ENCODE data around the gene FMR1.

The FMR1 gene

DNA sequence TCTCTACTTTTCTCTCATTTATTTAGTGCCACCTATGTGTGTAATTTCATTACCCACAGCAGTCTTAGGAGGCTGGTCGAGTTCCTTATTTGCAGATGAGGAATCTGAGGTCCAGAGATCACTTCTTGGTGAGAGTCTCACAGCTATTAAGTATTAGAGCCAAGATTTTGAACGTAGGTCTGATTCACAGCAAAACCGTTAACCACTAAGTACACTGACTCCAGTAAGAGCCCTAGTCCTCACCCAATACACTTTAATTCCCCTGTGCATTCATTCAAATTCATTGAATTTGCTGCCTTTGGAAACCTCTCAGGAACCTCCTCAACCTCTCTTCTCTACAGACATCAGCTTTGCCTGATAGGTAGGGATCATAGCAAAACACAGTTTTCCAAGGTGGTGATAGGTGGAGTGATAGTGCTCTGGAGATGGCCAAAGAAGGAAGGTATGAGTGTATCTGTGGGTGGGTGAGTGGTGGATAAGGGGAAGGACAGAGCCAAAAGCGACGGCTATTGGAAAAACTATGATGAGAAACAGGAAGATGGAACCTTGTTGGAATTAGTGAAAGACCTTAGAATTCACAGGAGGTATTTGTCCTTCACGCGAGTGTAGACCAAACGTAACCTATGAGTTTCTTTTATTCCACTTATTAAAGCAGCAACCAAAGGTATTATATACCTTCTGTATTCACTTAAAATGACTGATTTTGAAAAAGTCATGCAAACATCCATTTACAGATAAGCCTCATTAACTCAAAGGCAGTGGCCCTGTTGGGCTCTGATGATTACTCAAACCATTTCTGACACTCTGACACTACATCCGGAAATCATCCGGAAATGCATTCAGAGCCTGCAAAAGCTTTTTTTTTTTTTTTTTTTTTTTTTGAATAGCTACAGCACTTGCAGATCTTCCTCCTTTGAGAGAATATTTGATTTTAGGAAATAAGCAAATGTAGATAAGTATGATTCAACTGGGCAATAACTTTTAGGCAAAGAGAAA lies 6.3 kb downstream of the FMR1 start:
- no peak for DNase-seq

GRCh38 chrX:147920161-147920666 lies 8.5 kb downstream of the FMR1 start:
- DNase-seq: no peak

DNA sequence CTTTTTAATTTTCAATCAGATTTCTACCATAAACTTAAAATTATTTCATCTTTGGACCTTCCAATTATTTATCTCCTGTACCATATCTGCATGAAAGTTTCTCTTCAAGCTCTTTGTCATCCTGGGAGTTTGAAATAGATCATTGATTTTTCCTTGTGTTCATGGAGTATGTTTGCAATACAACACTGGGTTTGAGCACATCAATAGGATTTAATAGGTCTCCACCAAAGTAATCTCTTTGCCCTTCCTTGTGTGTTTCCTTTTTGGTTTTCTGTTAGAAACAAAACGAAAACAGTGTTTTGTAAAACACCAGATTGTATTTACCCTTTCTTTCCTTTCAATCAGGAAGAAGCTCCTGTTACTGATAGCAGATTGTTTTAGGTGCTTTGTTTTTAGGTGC lies 11.9 kb downstream of the FMR1 start:
- DNase-seq: no peak

GRCh38 chrX:147927256-147927655 lies 15.5 kb downstream of the FMR1 start:
- DNase-seq: no peak

- DNase-seq: no peak
These were observed 22.1 kb downstream of the FMR1 start for GRCh38 chrX:147933815-147934214.

DNA sequence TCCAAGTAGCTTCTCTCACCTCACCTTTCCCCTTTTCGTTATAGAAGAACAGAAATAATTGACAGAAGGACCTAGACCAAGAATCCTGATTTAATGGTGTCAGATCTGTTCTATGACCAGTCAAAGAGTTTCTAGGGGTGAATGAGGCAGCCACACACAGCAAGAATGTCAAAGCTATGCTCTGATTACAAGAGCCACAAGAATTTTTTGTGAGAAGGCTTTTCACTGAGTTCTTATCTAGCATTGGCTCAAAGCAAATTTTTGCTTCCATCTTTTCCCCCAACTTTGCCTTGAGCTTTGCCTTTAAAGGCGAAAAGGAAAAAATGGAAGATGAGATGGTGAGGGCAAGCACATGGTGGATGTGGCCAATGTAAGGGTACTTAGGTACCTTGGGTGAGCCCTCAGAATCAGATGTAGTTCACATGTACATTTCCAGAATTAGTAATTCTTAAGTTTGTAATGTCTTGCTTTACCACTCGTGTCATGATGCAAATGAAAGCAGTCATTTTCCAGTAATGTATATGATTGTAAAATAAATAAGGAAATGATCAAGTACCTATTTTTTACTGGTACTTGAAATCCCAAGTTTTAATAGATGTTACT lies 23.5 kb downstream of the FMR1 start:
- DNase-seq: no peak

- no peak for DNase-seq
These were observed 33.6 kb downstream of the FMR1 start for GRCh38 chrX:147945286-147945685.

- no peak for DNase-seq
These were observed 36.8 kb downstream of the FMR1 start for GRCh38 chrX:147948531-147948930.

DNA sequence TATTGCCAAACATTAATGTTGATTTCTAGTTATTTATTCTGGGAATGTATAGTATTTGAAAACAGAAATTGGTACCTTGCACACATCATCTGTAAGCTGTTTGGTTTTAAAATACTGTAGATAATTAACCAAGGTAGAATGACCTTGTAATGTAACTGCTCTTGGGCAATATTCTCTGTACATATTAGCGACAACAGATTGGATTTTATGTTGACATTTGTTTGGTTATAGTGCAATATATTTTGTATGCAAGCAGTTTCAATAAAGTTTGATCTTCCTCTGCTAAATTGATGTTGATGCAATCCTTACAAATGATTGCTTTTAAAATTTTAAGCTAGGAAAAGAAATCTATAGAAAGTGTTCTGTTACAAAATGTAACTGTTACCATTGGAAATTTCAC lies 38.6 kb downstream of the FMR1 start:
- DNase-seq: no peak

- DNase-seq: no peak
These were observed 42.3 kb downstream of the FMR1 start for GRCh38 chrX:147953976-147954375.

DNA sequence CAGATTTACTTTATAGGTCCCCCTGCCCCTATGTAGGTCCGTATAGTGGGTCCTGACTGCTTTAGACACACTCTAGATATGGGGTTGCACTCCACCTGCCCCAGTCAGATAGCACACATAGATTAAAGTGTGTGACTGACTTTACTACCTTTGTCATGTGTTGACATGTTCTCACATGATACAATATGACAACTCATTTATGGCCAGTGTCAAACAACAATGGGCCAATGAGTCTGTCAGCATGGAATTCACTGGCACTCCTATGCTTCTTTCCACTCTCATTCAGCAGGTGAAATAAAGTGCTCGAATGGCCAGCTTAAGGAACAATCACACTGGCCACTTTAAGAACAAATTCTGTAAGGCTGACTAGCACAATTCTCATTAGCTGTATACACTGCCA lies 45.6 kb downstream of the FMR1 start:
- DNase-seq: no peak

DNA sequence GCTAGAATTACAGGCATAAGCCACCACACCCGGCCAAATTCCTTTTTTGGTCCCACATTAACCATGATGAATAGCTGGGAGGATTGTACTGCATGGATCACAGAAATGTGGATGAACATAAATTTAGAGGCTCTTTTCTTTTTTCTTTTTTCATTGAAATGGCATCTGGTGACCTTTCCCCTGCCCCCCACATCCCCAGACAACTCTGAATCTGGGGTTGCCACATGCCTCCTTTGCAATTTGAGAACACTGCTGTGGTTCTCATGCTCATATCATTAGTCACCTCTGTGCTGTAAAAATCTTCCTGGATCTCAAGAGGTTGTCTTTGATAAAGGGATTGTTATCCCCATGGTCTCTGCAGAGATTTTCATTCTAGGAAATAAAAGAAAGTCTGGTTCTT lies 46.6 kb downstream of the FMR1 start:
- DNase-seq: no peak

DNA sequence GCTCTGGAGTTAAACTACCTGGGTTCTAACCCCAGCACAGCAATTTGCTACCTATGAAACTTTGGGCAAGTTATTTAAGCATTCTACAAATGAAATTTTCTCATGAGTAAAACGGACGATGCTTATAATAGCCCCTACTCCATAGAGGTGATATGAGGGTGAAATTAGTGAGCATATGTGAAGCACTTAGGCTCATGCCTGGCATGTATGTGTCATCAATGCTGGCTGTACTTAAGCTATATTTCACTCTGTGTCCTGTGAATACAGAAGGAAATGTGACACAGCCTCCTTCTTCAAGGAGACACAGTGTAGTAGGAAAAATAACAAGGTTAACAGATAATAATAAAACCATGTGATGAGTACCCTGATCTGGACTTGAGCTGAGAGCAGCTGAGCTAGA lies 49.0 kb downstream of the FMR1 start:
- DNase-seq: no peak

GRCh38 chrX:147962476-147962875 lies 50.8 kb downstream of the FMR1 start:
- DNase-seq: no peak

DNA sequence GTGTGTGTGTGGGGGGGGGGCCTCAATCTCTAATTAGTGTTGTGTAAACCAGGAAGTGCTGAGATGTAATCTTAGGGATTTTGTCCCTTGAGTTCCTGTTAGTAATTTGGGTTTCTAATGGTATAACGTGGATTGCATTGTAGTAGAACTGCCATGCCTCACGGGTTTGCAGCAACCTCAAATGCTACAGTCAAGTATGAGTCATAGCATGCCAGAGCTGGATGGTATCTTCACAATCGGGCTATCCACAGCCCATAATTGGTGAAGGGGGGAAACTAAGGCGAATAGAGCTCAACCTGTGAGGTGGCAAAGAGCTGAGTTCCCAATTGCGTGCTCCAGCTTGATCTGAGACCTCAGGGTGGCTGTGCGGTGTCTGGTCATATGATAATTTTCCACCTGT lies 67.2 kb downstream of the FMR1 start:
- no peak for DNase-seq

GRCh38 chrX:147981038-147981752 lies 69.5 kb downstream of the FMR1 start, which contains the start of gene FMR1NB:
Gene FMR1NB, plus strand, starts transcription at chrX:147981337. Its CDS starts 66 bp downstream, at chrX:147981403.
- no peak for DNase-seq

Measured in GOT3 (cell line).